Fibroblast of the aortic adventitia (primary cell): Measurements from ENCODE around the gene ACAA2. TPM values are rescaled to one million over a fixed set of nuclear protein-coding genes. Genes with fewer than 3 reads are reported as not detected.

Source experiments
- DNase-seq: peaks from one replicate; pipeline ENCODE4 v3.0.0-alpha.2; 2010; ENCODE audit warnings: low read depth
- H3K4me3 ChIP-seq: 2 replicates; pipeline ENCODE4 v1.5.1; 2011; ENCODE audit warnings: low read depth, mild to moderate bottlenecking, control low read depth, low read length, moderate library complexity
- CTCF ChIP-seq: IDR thresholded peaks from 2 replicates; pipeline ENCODE4 v1.5.1; 2011; ENCODE audit warnings: mild to moderate bottlenecking, low read length, control low read depth, inconsistent platforms; ENCODE audit not compliant: insufficient read depth
- total RNA-seq: library from RNA; depleted of rRNA; stranded (reverse); fragments of >200 nt; gene quantifications from 2 replicates; pipeline ENCODE4 v1.2.3, GENCODE V29; 2012; ENCODE audit warnings: low replicate concordance

Gene ACAA2
- 56.8 and 80.1 TPM in 2 replicates for total RNA-seq

DNA sequence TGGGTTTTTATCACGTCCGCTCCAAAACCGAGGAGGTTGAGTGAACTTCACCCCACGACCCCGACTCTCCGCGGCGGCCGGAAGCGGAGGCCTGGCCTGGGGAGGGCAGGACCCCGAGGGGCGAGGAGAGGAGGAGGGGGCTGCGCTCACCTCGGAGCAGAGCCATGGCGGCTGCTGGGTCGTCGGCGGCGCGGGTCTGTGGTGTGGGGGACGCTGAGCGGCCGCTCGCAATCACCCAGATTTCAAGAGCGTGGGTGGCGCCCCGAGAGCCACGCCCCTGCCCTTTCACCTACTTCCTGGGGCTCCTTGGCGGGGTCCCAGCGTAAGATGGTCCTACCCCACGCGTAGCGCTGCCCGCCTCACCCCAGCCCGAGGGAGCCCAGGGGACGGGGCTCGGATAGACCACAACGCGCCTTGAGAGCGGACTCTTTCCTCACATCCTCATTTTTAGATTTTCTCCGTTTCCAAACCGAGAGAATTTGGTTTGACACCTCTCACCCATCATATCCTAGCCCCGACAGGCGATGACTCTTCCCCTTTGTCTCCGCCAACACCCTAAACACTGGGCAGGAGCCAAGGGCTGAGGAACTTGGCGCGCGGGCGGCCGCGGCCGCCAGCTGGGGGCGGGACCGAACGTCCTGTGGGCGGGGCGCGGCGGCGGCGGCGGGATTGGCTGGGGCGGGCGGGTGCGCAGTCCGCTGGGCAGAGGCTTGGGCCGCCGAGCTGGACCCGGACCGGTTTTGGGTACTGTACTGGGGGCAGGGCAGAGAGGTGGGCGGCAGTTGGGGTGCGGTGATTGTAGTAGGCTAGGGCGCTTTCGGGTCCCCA lies at the start of gene ACAA2:
Gene ACAA2 (minus strand): TSS at position 215 of the 828 bp plus-strand sequence. CDS start 49 bp downstream, at position 166.
- no peak for TF ChIP-seq CTCF

DNA sequence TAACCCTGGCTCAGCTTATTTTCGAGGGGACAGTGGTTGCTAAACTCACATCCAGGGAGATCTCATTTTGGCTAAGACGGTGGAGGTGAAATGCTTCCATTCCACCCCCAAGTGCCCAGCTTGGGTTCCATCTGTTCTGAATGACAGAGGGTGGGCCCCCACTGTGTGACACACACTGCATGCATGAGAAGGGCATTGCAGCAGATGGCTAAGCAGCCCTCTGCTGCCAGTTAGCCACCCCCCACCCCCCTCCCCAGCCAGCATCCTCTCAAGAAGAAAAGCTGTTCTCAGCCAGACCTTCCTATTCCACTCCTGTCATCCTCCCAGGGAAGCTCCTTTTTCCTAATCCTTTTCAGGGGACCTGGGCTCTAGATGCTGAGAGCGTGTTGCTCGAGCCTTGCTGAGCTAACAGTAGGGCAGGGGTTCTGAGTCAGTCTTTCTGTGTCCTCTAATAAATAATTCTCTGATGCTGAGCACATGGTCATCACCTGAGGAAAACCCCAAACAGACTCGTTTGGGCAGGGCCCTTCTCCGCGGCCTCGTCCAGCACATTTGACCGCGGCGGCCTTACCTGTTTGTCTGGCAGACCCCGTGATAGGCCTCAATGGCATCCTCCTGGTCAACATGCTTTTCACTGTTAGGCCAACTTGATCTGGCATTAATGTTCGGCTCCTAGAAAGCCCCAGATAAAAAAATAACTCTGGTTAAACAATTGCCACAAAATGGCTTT lies 49.5 kb upstream of the ACAA2 start:
- no peak overlapping the region for H3K4me3 ChIP-seq
- no peak for TF ChIP-seq CTCF
- no peak for DNase-seq

More for the DNA sequence above, at the start of gene ACAA2:
- H3K4me3 ChIP-seq: peak within 1 kb of the TSS; percentile 88
- peak; percentile 91 for DNase-seq

DNA sequence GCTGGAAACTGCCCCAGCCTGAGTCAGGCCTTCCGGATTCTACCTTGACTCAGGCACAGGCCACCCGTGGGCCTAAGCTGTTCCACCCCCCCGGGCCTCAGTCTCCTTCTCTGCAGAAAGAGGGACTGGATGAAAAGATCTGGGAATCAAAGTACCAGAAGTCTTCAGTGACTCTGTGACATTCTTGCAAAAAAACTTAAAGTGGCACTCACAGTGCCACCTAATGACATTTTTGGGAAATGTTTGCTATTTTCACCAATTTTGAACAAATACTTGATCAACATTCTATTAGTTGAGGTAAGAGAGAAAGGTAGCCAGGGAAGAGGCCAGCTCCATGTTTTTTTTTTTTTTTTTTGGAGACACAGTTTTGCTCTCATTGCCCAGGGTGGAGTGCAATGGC lies 48.3 kb upstream of the ACAA2 start:
- peak; percentile 32 for TF ChIP-seq CTCF
- H3K4me3 ChIP-seq: no peak overlapping the region
- no peak for DNase-seq

- TF ChIP-seq CTCF: no peak
- H3K4me3 ChIP-seq: no peak overlapping the region
- DNase-seq: no peak
Observed at GRCh38 chr18:49859725-49860124, 46.4 kb upstream of the ACAA2 start.

DNA sequence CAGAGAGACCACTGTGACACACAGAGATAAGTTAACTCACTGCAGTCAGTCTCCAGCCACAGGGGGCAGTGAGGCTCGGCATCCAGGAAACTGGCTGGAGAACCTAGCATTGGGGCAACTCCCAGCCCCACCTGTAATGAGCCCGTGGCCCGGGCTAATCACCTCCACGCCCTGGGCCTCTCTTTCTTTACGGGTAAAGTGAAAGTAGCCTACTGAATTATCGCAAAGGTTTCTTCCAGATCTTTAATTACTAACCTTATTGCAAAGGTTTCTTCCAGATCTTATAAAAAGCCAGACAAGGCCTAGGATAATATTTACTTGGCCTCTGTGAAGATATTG lies 45.7 kb upstream of the ACAA2 start:
- TF ChIP-seq CTCF: no peak

GRCh38 chr18:49858309-49859020 lies 45.1 kb upstream of the ACAA2 start:
- H3K4me3 ChIP-seq: no peak overlapping the region
- peak; percentile 83 for DNase-seq
- TF ChIP-seq CTCF: peak; percentile 91

More for the DNA sequence above, 45.7 kb upstream of the ACAA2 start:
- DNase-seq: no peak
- H3K4me3 ChIP-seq: no peak overlapping the region
